ENCODE data around the gene DNAJC27. TPM values are rescaled to one million over a fixed set of nuclear protein-coding genes. Genes with fewer than 3 reads are reported as not detected.

Gene DNAJC27
- total and polyA plus RNA-seq, 2 experiments from 2014 or later = 6.6 to 6.9 TPM

GRCh38 chr2:24930768-24931167 is 41.0 kb downstream of the DNAJC27 start:
- H2AFZ ChIP-seq = no peak overlapping the region
- TF ChIP-seq CTCF (IDR thresholded peaks at IDR 0.05; ENCODE audit: poor library complexity) (no peak), EZH2 (IDR thresholded peaks at IDR 0.05; ENCODE audit: borderline replicate concordance) (no peak), EZH2phosphoT487 (IDR thresholded peaks at IDR 0.05; ENCODE audit: low read depth, severe bottlenecking, unreplicated experiment) (no peak)
- WGBS (ENCODE audit: low lambda C conversion rate, missing lambda C conversion rate) = 63% methylated on average over 6 of the region's 6 CpGs

GRCh38 chr2:24929230-24929629 is 42.5 kb downstream of the DNAJC27 start:
- Histone ChIP-seq H3K4me1 (ENCODE audit: insufficient read depth) (no peaks in the 10 kb centered on the region), H3K9me3 (ENCODE audit: low read depth) (no peaks in the 10 kb centered on the region), H3K79me2 (no peaks in the 10 kb centered on the region), H3K27me3 (no peaks in the 10 kb centered on the region), H3K4me3 (no peak overlapping the region), H3K4me2 (no peak overlapping the region), H2AFZ (no peak overlapping the region), H3K36me3 (replicated peaks; ENCODE audit: insufficient read depth, low read depth) (no peaks in the 10 kb centered on the region), H3K9me2 (replicated peaks; ENCODE audit: insufficient read depth) (no peaks in the 10 kb centered on the region), H3K27ac (no peak overlapping the region), H4K20me1 (ENCODE audit: insufficient read depth, poor library complexity, severe bottlenecking) (no peaks in the 10 kb centered on the region)
- WGBS (ENCODE audit: low lambda C conversion rate, missing lambda C conversion rate) = 92% methylated on average over 3 of the region's 3 CpGs
- TF ChIP-seq CTCF (IDR thresholded peaks at IDR 0.05; ENCODE audit: poor library complexity) = no peak
- TF ChIP-seq EZH2phosphoT487 (IDR thresholded peaks at IDR 0.05; ENCODE audit: low read depth, severe bottlenecking, unreplicated experiment) = no peak
- no peak for TF ChIP-seq EZH2 (IDR thresholded peaks at IDR 0.05; ENCODE audit: borderline replicate concordance)
- no peak for DNase-seq (ENCODE audit: low spot score)

More at GRCh38 chr2:24930768-24931167, 41.0 kb downstream of the DNAJC27 start:
- Histone ChIP-seq H3K36me3 (replicated peaks; ENCODE audit: insufficient read depth, low read depth) (no peaks in the 10 kb centered on the region), H3K4me3 (no peak overlapping the region), H3K27me3 (no peaks in the 10 kb centered on the region), H3K9me2 (replicated peaks; ENCODE audit: insufficient read depth) (no peaks in the 10 kb centered on the region), H4K20me1 (ENCODE audit: insufficient read depth, poor library complexity, severe bottlenecking) (no peaks in the 10 kb centered on the region), H3K4me2 (no peak overlapping the region), H3K9me3 (ENCODE audit: low read depth) (no peaks in the 10 kb centered on the region), H3K27ac (no peak overlapping the region), H3K79me2 (no peaks in the 10 kb centered on the region), H3K4me1 (ENCODE audit: insufficient read depth) (no peaks in the 10 kb centered on the region)
- DNase-seq (ENCODE audit: low spot score) = no peak

GRCh38 chr2:24928036-24928435 is 43.7 kb downstream of the DNAJC27 start:
- DNase-seq (ENCODE audit: low spot score) = no peak
- Histone ChIP-seq H4K20me1 (ENCODE audit: insufficient read depth, poor library complexity, severe bottlenecking) (no peaks in the 10 kb centered on the region), H3K36me3 (replicated peaks; ENCODE audit: insufficient read depth, low read depth) (no peaks in the 10 kb centered on the region), H3K27ac (no peak overlapping the region), H3K9me3 (ENCODE audit: low read depth) (no peaks in the 10 kb centered on the region), H3K4me1 (ENCODE audit: insufficient read depth) (no peaks in the 10 kb centered on the region), H3K4me2 (no peak overlapping the region), H3K27me3 (no peaks in the 10 kb centered on the region), H2AFZ (no peak overlapping the region), H3K9me2 (replicated peaks; ENCODE audit: insufficient read depth) (no peaks in the 10 kb centered on the region), H3K4me3 (no peak overlapping the region), H3K79me2 (no peaks in the 10 kb centered on the region)
- TF ChIP-seq CTCF (IDR thresholded peaks at IDR 0.05; ENCODE audit: poor library complexity) (no peak), EZH2 (IDR thresholded peaks at IDR 0.05; ENCODE audit: borderline replicate concordance) (no peak), EZH2phosphoT487 (IDR thresholded peaks at IDR 0.05; ENCODE audit: low read depth, severe bottlenecking, unreplicated experiment) (no peak)
